ENCODE results near the gene CDYL2.

DNA sequence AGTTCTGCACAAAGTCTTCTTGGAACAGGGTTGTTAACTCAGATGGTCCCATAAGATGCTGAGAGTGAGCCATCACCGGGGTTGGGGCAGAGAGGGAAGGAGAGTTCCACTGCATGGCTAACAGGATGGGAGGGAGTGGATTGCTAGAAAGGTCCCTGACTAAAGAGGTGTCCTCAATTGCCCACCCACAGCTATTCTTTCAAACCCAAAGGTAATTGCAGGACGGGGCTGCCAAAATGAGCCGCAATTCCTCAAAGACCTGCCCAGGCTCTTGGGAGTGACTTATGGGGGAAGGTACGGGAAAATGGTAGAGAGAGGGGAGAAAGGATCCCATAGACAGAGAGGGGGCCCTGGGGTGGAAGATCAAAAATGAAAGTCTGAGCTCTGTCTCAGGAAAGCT, 203.2 kb downstream of the CDYL2 start:
- TF ChIP-seq, protein P1, sequence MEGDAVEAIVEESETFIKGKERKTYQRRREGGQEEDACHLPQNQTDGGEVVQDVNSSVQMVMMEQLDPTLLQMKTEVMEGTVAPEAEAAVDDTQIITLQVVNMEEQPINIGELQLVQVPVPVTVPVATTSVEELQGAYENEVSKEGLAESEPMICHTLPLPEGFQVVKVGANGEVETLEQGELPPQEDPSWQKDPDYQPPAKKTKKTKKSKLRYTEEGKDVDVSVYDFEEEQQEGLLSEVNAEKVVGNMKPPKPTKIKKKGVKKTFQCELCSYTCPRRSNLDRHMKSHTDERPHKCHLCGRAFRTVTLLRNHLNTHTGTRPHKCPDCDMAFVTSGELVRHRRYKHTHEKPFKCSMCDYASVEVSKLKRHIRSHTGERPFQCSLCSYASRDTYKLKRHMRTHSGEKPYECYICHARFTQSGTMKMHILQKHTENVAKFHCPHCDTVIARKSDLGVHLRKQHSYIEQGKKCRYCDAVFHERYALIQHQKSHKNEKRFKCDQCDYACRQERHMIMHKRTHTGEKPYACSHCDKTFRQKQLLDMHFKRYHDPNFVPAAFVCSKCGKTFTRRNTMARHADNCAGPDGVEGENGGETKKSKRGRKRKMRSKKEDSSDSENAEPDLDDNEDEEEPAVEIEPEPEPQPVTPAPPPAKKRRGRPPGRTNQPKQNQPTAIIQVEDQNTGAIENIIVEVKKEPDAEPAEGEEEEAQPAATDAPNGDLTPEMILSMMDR (IDR thresholded peaks at IDR 0.05) = no peak
- TF ChIP-seq POLR2A (IDR thresholded peaks at IDR 0.05) = no peak
